WTC11 (cell line): ENCODE results near the gene TNXB. TPM values are rescaled to one million over a fixed set of nuclear protein-coding genes. Genes with fewer than 3 reads are reported as not detected.
A peak's percentile ranks its signal among the peaks of the same experiment; 100 is the strongest.

Experiments
- ATF2 ChIP-seq: sonication (generic); formaldehyde crosslinking; IDR thresholded peaks from 2 replicates; pipeline ENCODE4 v1.8.1; 2022; ENCODE audit warnings: low read depth, missing genetic modification reagents, borderline replicate concordance
- CREB1 ChIP-seq: sonication (generic); formaldehyde crosslinking; IDR thresholded peaks from 2 replicates; pipeline ENCODE4 v1.8.0; 2023; ENCODE audit warnings: mild to moderate bottlenecking, missing genetic modification reagents
- CTCF ChIP-seq: fragments of 200-600 bp; IDR thresholded peaks from 2 replicates; pipeline ENCODE4 v1.8.0; 2022; ENCODE audit warnings: antibody characterized with exemption
- ESRRA ChIP-seq: sonication (generic); formaldehyde crosslinking; IDR thresholded peaks from 2 replicates; pipeline ENCODE4 v1.8.1; 2022; ENCODE audit warnings: mild to moderate bottlenecking, missing genetic modification reagents, borderline replicate concordance
- JAZF1 ChIP-seq: fragments of 250-450 bp; sonication (Bioruptor Pico); IDR thresholded peaks from 2 replicates; pipeline ENCODE4 v1.9.0; 2021; ENCODE audit warnings: moderate library complexity, mild to moderate bottlenecking, inconsistent platforms
- MYBL2 ChIP-seq: sonication (generic); formaldehyde crosslinking; IDR thresholded peaks from 2 replicates; pipeline ENCODE4 v1.8.1; 2023; ENCODE audit warnings: mild to moderate bottlenecking, moderate library complexity, missing genetic modification reagents
- OVOL2 ChIP-seq: fragments of 250-450 bp; sonication (Bioruptor Pico); IDR thresholded peaks from 2 replicates; pipeline ENCODE4 v1.9.0; 2021; ENCODE audit warnings: mild to moderate bottlenecking, borderline replicate concordance
- SMAD3 ChIP-seq: sonication (generic); formaldehyde crosslinking; IDR thresholded peaks from 2 replicates; pipeline ENCODE4 v1.8.0; 2022; ENCODE audit warnings: missing genetic modification reagents, mild to moderate bottlenecking, borderline replicate concordance
- SMAD4 ChIP-seq: sonication (generic); formaldehyde crosslinking; IDR thresholded peaks from 2 replicates; pipeline ENCODE4 v1.8.0; 2022; ENCODE audit warnings: mild to moderate bottlenecking, missing genetic modification reagents
- SOX15 ChIP-seq: fragments of 250-450 bp; sonication (Bioruptor Pico); IDR thresholded peaks from 2 replicates; pipeline ENCODE4 v1.9.0; 2021; ENCODE audit warnings: mild to moderate bottlenecking
- TCF7 ChIP-seq: sonication (generic); formaldehyde crosslinking; IDR thresholded peaks from 2 replicates; pipeline ENCODE4 v1.8.0; 2022; ENCODE audit warnings: mild to moderate bottlenecking, low read depth, missing genetic modification reagents, moderate library complexity
- USF1 ChIP-seq: sonication (generic); formaldehyde crosslinking; IDR thresholded peaks from 2 replicates; pipeline ENCODE4 v1.8.0; 2022; ENCODE audit warnings: mild to moderate bottlenecking, missing genetic modification reagents
- ZMAT4 ChIP-seq: fragments of 250-450 bp; sonication (Bioruptor Pico); IDR thresholded peaks from 2 replicates; pipeline ENCODE4 v1.9.0; 2021; ENCODE audit warnings: mild to moderate bottlenecking
- ZNF121 ChIP-seq: sonication (generic); formaldehyde crosslinking; IDR thresholded peaks from 2 replicates; pipeline ENCODE4 v1.8.0; 2023; ENCODE audit warnings: missing genetic modification reagents
- ZNF232 ChIP-seq: sonication (generic); formaldehyde crosslinking; IDR thresholded peaks from 2 replicates; pipeline ENCODE4 v1.8.0; 2022; ENCODE audit warnings: mild to moderate bottlenecking, missing genetic modification reagents
- ZNF263 ChIP-seq: sonication (generic); formaldehyde crosslinking; IDR thresholded peaks from 2 replicates; pipeline ENCODE4 v1.8.1; 2022; ENCODE audit warnings: low read depth, mild to moderate bottlenecking, moderate library complexity, missing genetic modification reagents
- ZNF416 ChIP-seq: fragments of 250-450 bp; sonication (Bioruptor Pico); IDR thresholded peaks from 2 replicates; pipeline ENCODE4 v1.9.0; 2021; ENCODE audit warnings: mild to moderate bottlenecking, inconsistent platforms
- ZNF512 ChIP-seq: sonication (generic); formaldehyde crosslinking; IDR thresholded peaks from 2 replicates; pipeline ENCODE4 v1.8.1; 2022; ENCODE audit warnings: missing genetic modification reagents, borderline replicate concordance
- total RNA-seq: library from RNA; stranded (reverse); gene quantifications from 3 replicates; pipeline ENCODE4 v1.2.3, GENCODE V29; 2021
- TF ChIP-seq, protein P1 (sequence below): sonication (generic); formaldehyde crosslinking; IDR thresholded peaks from 2 replicates; pipeline ENCODE4 v1.8.1; 2022; ENCODE audit warnings: mild to moderate bottlenecking, missing genetic modification reagents, moderate library complexity, borderline replicate concordance
- TF ChIP-seq, protein P2 (sequence below): sonication (generic); formaldehyde crosslinking; IDR thresholded peaks from 2 replicates; pipeline ENCODE4 v1.8.0; 2022; ENCODE audit warnings: mild to moderate bottlenecking, missing genetic modification reagents
- TF ChIP-seq, protein P3 (sequence below): sonication (generic); formaldehyde crosslinking; IDR thresholded peaks from 2 replicates; pipeline ENCODE4 v1.8.1; 2022; ENCODE audit warnings: low read depth, mild to moderate bottlenecking, moderate library complexity, missing genetic modification reagents, borderline replicate concordance
- TF ChIP-seq, protein P4 (sequence below): fragments of 250-450 bp; sonication (Bioruptor Pico); IDR thresholded peaks from 2 replicates; pipeline ENCODE4 v1.9.0; 2021; ENCODE audit warnings: moderate library complexity, mild to moderate bottlenecking, inconsistent platforms, borderline replicate concordance
- TF ChIP-seq, protein P5 (sequence below): sonication (generic); formaldehyde crosslinking; IDR thresholded peaks from 2 replicates; pipeline ENCODE4 v1.8.0; 2022; ENCODE audit warnings: missing genetic modification reagents

Gene TNXB
- total RNA-seq, 1 experiment from 2014 or later: 6.4 TPM

DNA sequence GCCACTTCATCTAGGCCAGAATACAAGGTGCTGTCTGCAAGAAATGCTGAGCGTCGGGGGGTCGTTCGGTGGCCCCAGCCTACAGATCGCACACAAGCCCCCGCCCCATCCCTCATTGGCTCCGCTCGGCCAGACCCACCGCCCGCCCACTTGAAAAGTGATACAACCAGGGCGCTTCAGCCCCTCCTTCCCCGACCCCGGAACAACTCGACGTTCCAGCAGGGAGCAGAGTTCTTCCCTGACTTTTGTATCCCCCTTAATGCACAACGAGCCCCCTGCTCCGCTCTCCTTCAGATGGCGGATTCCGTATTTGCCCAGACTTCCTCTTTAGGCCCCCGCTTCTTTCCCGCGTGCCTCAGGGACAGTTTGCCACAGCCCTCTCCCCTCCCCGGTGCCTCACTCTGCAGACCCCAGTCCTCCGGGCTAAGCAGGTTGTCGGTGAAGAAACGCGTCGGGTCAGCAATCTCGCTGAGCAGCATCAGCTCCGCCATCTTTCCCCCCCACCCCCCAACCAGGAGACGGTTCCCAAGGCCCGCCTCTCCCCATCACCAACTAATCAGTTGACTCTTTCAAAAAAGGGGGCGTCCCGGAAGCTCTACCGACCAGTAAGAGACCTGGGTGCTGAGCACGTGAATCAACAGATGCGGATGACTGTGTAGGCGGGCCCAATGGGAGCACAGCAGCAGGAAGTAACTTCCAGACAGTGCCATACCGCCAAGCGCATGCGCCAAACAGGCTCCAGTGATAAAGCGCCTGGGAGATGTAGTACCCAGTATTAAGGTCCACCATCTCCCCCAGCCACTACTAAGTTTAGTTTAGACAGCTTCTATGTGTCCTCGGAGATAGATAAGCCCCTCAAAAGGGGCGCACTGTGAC lies 18.8 kb upstream of the TNXB start, which contains the start of gene ATF6B (continued):
- TF ChIP-seq ZNF512 (CRISPR knock-in tag) (no peak), ZNF121 (CRISPR knock-in tag) (no peak), CTCF (no peak), SMAD3 (CRISPR knock-in tag) (no peak), ESRRA (CRISPR knock-in tag) (no peak), ZMAT4 (CRISPR knock-in tag) (no peak), USF1 (CRISPR knock-in tag) (peak; percentile 88), ZNF263 (no peak), TCF7 (no peak), ATF2 (CRISPR knock-in tag) (no peak), MYBL2 (CRISPR knock-in tag) (0 out of 2 replicates have a peak, but pooled peaks have one; percentile 60), SOX15 (CRISPR knock-in tag) (no peak), ZNF232 (no peak), CREB1 (CRISPR knock-in tag) (no peak), ZNF416 (CRISPR knock-in tag) (no peak), SMAD4 (CRISPR knock-in tag) (no peak), OVOL2 (CRISPR knock-in tag) (no peak), JAZF1 (CRISPR knock-in tag) (no peak)
- TF ChIP-seq, protein P1, sequence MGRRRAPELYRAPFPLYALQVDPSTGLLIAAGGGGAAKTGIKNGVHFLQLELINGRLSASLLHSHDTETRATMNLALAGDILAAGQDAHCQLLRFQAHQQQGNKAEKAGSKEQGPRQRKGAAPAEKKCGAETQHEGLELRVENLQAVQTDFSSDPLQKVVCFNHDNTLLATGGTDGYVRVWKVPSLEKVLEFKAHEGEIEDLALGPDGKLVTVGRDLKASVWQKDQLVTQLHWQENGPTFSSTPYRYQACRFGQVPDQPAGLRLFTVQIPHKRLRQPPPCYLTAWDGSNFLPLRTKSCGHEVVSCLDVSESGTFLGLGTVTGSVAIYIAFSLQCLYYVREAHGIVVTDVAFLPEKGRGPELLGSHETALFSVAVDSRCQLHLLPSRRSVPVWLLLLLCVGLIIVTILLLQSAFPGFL (CRISPR knock-in tag): no peak
- TF ChIP-seq, protein P2, sequence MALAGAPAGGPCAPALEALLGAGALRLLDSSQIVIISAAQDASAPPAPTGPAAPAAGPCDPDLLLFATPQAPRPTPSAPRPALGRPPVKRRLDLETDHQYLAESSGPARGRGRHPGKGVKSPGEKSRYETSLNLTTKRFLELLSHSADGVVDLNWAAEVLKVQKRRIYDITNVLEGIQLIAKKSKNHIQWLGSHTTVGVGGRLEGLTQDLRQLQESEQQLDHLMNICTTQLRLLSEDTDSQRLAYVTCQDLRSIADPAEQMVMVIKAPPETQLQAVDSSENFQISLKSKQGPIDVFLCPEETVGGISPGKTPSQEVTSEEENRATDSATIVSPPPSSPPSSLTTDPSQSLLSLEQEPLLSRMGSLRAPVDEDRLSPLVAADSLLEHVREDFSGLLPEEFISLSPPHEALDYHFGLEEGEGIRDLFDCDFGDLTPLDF (CRISPR knock-in tag): no peak
- TF ChIP-seq, protein P3, sequence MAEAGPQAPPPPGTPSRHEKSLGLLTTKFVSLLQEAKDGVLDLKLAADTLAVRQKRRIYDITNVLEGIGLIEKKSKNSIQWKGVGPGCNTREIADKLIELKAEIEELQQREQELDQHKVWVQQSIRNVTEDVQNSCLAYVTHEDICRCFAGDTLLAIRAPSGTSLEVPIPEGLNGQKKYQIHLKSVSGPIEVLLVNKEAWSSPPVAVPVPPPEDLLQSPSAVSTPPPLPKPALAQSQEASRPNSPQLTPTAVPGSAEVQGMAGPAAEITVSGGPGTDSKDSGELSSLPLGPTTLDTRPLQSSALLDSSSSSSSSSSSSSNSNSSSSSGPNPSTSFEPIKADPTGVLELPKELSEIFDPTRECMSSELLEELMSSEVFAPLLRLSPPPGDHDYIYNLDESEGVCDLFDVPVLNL (CRISPR knock-in tag): no peak
- TF ChIP-seq, protein P4, sequence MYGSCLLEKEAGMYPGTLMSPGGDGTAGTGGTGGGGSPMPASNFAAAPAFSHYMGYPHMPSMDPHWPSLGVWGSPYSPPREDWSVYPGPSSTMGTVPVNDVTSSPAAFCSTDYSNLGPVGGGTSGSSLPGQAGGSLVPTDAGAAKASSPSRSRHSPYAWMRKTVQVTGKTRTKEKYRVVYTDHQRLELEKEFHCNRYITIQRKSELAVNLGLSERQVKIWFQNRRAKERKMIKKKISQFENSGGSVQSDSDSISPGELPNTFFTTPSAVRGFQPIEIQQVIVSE: no peak
- TF ChIP-seq, protein P5, sequence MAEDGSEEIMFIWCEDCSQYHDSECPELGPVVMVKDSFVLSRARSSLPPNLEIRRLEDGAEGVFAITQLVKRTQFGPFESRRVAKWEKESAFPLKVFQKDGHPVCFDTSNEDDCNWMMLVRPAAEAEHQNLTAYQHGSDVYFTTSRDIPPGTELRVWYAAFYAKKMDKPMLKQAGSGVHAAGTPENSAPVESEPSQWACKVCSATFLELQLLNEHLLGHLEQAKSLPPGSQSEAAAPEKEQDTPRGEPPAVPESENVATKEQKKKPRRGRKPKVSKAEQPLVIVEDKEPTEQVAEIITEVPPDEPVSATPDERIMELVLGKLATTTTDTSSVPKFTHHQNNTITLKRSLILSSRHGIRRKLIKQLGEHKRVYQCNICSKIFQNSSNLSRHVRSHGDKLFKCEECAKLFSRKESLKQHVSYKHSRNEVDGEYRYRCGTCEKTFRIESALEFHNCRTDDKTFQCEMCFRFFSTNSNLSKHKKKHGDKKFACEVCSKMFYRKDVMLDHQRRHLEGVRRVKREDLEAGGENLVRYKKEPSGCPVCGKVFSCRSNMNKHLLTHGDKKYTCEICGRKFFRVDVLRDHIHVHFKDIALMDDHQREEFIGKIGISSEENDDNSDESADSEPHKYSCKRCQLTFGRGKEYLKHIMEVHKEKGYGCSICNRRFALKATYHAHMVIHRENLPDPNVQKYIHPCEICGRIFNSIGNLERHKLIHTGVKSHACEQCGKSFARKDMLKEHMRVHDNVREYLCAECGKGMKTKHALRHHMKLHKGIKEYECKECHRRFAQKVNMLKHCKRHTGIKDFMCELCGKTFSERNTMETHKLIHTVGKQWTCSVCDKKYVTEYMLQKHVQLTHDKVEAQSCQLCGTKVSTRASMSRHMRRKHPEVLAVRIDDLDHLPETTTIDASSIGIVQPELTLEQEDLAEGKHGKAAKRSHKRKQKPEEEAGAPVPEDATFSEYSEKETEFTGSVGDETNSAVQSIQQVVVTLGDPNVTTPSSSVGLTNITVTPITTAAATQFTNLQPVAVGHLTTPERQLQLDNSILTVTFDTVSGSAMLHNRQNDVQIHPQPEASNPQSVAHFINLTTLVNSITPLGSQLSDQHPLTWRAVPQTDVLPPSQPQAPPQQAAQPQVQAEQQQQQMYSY (CRISPR knock-in tag): no peak
